AG08395 (cell line): ENCODE results near the gene NLGN1.

Experiments
- DNase-seq: peaks from one replicate; pipeline ENCODE4 v3.0.0; 2012; ENCODE audit warnings: mixed read lengths, low spot score

The NLGN1 gene

DNA sequence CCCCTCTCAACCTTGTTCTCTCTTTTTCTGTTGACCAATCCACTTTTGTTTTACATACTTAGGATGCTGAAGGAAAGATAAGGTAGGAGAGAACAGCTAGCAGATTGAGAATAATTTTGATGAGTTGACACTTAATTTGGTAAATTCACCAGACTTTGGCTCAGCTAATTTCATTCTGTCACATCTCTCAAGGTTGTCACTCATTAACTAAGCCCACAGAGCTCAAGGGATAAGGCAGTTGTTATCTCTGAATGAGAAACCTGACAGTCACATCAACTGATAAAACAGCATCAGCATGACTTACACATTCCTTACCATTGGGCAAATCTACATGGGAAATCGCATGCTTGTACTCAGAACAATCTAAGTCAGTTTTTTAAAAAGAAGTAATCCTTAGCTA lies 591.4 kb downstream of the NLGN1 start:
- DNase-seq, result no peak

DNA sequence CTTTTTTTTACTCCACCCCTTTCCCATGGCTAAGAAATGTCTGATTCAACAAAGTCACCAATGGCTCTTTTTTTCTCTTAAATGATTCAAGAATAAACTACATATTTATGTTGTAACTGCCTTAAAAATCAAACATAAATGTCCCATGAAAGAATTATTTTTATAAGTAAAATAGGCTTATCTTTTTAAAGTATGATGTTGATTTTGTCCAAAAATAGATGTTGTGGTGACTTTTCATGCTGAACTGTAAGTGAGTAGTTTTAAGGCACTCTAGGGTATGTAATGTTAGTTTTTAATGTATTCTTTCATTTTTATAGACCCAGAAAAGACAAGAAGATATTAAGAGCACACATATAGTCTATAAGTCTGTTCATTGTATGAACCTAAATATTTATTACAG lies 594.9 kb downstream of the NLGN1 start:
- no peak for DNase-seq

DNA sequence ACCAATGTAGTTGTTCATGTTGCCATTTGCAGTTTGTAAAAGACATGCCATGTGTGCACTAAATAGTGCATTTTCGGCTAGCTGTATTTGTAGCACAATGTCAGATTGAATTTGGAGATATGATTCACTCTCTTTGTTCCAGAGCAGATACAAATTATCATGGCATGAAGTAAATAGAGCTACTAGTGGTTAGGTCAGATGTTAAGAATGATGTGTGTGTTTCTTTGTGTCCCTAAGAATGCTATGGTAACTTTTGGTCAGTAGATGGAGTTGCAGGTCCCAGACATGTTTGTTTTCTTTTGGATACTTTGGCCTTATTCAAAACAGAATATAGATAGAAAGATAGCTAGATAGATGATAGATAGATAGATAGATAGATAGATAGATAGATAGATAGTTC lies 595.8 kb downstream of the NLGN1 start:
- DNase-seq, result peak; percentile 68

DNA sequence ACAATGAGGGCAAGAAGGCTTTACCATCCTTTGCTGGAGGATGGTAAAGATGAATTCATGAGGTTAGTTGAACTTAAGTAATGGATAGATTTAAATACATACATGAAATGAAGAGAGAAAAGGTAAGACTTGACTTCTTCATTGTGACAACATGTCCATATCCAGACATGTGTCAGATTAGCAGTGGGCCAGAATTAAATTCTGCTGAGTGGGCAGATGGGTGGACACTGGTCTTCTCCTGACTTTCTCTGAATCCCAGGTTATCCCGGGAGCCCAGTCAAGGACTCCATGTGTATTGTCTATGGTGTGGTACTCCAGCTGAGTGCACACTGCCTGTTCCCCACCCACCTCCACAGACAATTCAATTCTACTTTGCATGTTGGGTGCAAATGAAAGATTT lies 603.1 kb downstream of the NLGN1 start:
- no peak for DNase-seq

DNA sequence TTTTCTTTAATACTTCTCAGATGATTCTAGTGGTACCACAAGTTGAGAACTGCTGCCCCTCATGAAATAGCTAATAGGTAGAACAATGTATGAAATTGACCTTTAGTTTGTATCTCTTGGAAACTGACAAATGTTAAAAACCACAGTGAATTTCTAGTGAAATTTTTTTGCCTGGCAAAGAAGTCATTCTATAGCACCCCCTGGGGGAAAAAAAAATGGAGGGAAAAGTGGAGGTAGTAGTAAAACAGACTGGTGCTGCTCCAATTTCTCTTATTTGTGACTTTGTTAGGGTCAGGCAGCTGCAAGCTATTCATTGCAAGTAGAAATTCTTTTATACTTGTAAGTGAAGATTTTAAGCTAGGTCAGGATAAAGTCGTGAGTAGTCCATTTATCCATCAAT lies 605.0 kb downstream of the NLGN1 start:
- DNase-seq, result no peak

DNA sequence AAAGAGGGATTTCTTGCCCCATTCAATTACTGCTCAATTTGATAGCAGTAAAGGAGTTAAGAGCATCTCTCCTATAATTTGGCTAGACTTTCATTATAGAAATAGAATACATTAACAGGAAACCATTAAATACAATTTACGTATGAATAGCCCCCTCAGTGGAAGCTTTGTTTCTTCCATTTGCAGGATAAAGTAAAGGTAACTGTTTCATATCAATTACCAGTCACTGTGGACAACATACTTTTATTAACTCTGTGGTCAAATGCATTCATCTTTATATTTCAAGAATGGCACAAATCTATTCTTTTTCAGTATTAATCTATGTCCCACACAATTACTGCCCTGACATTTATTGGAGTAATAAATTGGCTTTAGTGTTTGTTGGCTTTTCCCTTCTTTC lies 613.4 kb downstream of the NLGN1 start:
- DNase-seq, result no peak

DNA sequence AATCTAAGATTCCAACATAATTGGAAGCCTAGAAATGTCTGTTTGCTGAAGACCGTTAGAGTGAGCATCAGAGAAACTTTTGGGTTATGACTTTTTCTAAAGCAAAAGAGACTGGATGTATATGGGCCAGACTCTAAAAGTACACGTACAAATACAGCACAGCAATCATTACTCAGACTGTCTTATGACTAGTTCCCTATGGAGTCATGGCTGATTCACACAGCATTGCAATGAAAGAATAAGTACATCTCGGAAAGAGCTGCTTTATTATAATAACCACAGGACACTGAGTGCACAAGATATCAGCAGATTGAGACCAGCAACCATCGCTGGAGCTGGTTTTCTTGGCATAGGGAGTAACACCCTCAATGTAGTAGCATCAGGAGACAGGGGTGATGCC lies 618.6 kb downstream of the NLGN1 start:
- peak; percentile 42 for DNase-seq

DNA sequence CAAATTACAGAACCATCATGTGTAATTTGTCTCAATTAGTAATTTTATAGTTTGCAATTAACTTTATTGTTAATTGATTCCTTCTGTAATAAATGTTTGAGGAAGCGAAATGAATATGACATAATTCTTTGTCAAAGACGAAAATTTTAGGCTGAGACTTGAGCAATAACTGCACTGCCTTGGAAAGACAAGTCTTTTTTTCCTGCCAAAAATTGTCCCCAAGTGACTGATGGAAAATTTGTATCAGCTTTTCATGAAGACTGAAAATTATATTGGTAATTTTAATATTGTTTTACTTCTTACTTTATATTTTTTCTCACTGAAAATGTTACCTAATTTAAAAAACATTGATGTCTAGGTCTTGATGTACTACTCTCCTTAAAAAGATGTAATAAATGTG lies 622.6 kb downstream of the NLGN1 start:
- DNase-seq, result no peak

DNA sequence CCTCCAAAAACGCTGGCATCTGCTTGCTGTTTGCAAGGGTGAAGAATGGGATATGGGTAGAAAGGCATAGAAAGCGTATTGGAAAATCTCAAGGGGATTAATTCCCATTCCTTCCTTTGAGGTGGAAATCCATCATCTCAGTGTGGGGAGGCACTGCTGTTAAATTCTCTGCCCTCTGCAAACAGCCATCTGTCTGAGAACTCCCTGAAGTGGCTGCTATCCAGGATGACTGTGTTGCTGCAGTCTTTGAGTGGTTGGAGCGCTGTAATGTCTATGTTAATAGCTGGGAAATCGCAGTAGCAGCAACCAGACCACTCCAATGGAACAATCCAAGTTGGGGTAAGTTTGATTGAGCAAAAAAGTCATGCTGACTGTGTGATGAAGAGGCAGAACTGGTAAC lies 625.9 kb downstream of the NLGN1 start:
- peak; percentile 8 for DNase-seq

DNA sequence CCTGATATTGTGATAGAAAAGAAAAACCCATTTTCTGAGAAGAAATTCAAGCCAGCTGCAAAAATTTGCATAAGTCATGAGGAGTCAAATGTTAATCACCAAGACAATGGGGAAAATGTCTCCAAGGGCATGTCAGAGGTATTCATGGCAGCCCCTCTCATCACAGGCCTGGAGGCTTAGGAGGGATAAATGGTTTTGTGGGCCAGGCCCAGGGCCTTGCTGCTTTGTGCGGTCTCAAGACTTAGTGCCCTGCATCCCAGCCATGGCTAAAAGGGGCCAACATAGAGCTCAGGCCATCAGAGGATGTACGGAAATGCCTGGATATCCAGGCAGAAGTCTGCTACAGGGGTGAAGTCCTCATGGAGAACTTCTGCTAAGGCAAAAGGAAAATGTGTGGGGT lies 631.1 kb downstream of the NLGN1 start:
- no peak for DNase-seq

DNA sequence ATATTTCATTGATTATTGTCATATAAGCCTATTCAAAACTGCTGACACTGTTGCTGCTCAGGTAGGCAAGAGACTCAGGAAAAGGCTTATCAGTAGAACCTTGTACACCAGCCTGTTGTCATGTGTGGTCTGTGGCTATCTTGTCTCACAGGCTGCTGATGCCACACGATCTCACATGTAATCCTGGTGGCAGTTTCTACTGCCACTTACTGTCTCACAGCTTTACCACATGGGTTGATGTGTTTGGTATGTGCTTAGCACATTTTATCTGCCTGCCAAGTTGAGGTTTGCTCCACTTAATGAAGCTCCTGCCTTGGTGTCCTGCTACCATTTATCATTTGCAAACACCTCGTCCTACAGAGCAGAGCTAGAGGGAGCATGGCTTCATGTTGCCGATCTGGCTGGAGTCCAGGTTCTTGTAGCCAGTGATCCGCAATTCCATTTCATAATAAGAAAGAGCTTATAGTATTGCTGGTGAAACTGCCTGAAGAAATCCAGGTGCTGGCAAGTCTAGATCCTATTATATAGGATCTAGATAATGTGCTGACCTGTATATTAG lies 637.9 kb downstream of the NLGN1 start:
- DNase-seq, result no peak

DNA sequence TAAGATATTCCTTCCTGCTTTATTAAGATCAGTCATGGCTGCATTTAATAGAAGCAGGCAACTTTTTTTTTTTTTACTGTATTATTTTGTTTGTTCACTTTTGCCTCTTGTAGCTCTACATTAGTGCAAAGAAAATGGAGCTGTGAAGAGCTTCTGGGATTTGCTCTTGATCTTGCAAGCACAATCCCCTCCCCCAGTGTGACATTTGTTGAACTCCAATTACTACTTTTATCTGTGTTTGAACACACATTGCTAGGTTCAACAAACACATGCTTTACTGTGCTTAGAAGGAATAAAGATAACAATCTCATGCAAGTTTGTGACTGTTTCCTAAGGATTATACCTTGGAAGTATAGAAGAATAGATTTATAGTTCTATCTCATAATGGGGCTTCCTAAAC lies 648.8 kb downstream of the NLGN1 start:
- DNase-seq, result no peak

DNA sequence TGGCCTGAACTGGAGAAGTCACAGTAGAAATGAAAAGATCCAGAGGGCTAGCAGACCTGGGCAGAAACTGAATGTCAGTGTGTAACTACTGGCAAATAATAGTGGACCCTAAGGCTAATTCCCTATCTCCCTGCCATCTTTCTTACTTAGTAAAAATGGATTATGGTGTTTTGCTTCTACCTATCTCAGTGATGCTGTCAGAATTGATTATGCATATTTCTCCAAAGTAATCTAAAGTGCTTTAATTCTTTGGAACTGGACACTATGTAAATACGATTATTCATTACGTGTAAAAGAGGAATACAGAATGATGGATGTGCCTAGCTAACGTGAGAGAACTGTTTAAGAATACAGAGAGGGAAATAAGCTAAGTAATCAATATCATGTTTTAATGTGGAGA lies 651.9 kb downstream of the NLGN1 start:
- no peak for DNase-seq

DNA sequence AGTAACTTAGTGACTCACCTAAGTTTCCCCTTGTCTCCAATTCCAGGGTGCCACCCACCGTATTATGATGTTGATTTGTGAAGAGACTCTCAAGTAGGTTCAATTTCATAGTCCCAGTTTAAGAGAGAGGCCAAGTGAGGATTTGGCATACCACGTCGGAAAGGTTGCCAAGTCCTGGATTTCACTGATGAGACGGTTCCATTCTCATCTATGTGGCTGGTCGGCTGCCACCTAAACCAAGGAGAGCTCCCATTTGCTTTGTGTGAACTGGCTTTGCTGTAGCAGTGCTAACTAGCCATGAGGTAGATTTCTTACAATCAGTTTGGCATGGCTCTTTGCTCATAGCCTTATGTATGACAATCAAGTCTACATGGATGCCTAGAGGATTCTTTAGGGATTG lies 653.6 kb downstream of the NLGN1 start:
- no peak for DNase-seq

DNA sequence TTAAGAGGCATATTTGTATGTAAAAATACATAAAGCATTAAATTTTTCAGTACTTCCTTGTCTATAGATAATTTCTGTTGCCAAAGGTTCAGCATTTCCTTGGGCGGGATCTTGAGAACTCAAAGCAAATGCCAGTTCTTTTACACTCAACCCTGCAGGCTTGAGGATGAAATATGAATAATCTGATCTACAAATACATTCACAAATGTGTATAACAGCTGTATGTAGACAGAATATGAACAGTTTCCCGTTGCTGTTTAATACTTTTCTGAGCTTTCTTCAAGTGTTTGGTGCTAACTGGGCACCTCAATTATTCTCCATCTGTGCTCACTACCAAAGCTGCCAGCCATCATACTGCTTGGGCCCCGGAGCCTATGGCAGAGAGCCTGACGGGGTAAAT lies 661.3 kb downstream of the NLGN1 start:
- no peak for DNase-seq

DNA sequence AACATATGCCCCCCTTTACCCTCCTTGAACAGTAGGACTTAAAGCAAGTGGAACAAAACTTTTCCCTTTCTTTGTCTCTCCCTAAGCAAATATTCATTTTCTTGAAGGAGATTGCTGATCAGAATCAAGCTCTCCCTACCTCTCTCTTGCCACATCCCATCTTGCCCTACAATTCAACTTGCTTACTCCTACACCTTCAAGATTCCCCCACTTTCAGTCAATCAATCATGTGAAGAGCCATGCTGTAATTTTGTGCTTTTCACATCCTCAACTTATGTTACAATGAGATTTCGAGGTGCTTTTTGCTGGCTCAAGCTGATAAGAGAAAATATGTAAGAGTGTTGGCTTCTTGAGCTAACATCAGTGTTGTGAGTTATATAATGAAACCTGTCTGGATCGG lies 662.9 kb downstream of the NLGN1 start:
- DNase-seq, result no peak

DNA sequence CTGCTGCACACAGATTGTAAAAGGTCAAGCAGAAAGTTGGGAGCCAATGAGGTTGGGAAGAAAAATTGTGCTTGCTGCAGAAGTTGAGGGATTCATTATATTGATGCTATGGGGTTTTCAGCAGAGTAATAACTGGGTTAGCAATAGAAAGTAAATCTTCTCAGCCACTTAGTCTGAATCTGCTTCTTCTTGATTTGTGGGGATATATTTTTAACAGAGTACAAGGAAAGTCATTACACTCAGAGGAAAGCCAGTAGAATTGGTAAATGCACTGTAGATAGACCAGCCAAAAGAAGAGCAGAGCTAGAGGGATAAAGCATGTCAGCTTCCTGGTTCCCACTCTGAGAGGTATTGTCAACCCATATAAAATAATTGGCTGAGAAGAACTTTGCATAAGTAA lies 663.6 kb downstream of the NLGN1 start:
- DNase-seq, result no peak

DNA sequence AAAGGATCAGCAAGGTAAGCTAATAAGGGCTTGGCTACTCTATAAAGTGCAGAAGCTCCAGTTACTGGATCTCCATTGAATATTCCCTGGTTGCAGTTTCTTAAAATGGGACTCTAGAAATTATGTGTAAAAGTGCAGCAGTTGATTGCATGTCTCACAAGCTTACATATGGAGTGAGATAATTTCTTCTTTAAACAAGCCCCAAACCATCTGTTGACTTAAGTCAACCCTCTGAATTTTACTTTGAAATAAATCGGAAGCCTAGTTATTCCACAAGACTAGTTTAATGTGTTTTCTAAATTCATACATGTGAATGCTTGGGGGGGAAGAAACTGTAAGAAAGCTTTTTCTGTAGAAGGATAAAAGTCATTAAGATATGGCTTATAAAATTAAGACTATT lies 664.2 kb downstream of the NLGN1 start:
- no peak for DNase-seq

DNA sequence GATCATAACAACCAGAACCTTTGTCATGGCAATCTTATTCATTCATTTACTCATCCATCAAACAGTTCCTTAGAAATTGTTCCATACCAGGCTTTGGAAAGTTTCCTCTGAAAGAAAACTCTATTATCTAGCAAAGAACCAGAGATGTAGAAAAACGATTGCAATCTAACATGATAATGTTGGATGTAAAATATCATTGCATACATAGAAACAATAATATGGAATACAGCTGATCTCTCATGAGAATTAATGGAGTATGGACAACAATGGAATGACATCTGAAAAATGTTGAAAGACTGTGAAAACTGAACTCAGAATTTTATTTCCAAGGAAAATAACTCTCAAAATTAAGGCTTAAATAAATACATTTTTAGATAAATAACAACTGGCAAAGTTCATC lies 665.4 kb downstream of the NLGN1 start:
- no peak for DNase-seq

DNA sequence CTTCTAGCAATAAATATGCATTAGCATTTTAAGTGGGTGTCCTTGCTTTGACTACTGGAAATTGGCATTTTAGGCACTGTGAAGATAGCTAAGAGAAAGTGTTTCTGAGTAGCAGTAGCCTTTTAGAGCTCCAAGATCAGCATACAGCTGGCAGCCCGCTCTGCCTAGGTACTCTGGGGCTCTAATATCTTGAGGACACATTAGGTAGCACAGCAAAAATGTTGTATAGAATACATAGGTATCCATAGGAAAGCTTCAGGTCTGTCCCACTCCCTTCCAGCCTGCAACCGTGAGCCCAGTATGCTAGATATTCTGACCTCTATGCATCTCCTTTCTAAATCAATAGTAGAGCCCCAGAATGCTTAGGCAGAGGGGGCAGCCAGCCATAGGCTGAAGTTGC lies 670.5 kb downstream of the NLGN1 start:
- DNase-seq, result no peak

DNA sequence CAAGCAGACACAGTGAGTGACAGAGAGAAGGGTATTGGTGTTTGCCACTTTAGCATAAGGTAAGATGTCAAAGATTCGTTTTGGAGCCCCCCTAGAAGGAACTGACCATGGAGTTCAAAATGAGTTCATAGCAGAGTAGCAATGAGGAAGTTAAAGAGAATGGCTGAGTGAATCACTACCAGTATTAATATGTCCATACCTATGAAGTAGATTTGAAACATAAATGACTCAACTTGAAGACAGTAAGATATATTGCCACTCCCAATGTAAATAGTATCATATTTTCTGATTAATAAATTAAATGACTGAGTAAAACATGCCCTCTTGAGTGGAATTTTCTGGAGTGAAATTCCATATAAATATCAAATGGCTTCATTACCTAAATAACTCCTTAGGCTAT lies 675.1 kb downstream of the NLGN1 start:
- no peak for DNase-seq

DNA sequence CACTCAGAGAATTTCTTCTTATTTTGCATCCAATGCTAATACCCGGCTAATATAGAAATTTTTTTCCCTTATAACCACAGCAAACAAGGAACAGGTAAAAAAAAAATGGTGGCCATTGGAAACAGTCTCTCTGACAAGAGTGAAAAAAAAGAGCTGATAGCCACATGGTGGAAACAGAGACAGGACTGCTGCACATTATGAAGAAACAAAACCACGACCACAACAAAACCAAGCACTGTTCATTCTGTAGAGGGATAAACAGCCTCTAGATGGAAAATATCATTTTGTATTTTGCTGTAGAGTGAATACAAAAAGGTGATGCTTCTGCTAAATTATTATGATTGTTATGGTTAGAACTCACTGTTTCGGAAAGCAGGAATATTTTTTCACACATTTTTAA lies 686.2 kb downstream of the NLGN1 start:
- no peak for DNase-seq

DNA sequence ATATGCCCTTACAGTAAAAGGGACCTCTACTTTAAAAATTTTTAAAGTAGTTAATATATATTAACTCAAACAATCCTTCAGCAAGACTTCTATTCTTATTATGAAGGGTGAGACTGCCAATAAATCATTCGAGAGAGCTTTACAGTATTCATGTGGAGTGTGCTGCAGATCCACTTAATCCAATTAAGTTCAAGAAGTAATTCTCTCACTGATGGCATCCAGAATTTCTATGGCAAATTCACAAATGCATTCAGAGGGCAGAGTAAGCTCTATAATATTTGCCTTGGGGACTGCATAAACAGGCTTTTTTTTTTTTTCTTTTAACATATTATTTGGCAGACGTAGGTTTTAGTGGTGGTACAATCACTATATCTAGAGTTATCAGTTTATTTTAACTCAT lies 692.0 kb downstream of the NLGN1 start:
- no peak for DNase-seq

DNA sequence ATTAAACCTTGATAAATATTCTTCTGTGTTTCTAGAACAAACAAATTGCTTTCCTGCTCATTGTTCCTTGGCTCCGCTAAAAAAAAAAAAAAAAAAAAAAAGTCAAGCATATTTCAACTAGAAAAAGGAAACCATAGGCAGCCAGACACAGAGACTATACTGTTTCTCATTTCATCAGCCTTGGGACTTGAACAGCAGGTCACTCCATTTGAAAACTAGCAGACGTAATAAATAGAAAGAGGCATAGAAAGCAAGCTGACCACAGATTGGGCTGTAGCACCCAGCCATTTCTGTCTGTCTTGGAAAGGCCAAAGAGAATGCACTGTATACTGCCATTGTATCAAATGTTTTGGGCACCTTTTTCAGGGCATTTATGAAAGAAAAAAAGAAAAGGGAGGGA lies 697.1 kb downstream of the NLGN1 start:
- DNase-seq, result no peak

DNA sequence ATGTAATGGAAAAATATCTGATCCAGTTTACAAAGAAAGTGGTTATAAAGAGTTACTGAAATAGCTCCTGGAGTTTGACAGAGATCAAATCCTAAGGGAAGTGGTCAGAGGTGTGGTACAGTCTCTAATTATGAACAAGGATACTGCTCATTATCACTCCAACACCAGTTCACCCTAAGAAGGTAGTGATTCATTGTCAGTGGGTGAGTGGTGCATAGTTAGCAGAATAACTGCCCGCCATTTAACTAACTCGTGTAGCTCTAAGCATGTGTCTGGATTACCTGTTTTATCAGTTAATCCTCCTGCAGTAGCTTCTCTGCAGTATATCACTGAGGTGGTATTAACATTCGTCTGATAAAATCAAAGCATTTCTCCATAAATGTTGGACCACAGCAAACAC lies 700.1 kb downstream of the NLGN1 start:
- DNase-seq, result no peak
